GM12801 (cell line): ENCODE data around the gene DOC2B.

Source experiments
- CTCF ChIP-seq: IDR thresholded peaks from one replicate; pipeline ENCODE4 v1.5.1; 2011; ENCODE audit warnings: control low read depth; ENCODE audit not compliant: insufficient read length; ENCODE audit errors: extremely low read depth

Gene DOC2B

DNA sequence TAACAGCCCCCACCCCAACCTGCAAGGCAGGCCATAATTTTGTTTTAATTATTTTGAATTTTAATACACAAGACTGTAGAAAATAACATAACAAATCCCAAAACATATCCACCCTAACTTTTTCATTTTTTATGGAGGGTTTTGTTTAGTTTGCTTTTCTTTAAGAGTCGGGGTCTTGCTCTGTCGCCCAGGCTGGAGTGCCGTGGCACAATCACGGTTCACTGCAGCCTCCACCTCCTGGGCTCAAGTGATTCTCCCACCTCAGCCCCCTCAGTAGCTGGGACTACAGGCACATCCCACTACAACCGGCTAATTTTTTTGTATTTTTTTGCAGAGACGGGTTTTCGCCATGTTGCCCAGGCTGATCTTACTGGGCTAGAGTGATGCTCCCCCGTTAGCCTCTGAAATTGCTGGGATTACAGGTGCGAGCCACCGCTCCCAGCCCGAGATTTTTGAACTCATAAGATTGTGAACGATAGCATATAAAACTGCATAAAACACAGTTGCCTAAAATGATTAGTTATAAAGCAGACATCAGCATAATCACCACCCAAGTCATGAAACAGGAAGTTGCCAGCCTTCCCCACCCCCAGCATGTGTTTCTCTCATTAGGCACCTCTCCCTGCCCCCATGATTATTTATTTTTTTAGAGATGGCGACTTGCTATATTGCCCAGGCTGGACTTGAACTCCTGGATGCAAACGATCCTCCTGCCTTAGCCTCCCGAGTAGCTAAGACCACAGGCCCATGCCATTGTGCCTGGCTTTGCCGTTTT lies 13.6 kb upstream of the DOC2B start:
- no peak for TF ChIP-seq CTCF

GRCh38 chr17:193841-194806 lies 12.7 kb upstream of the DOC2B start:
- no peak for TF ChIP-seq CTCF

- no peak for TF ChIP-seq CTCF
Measured at GRCh38 chr17:193426-193810, 12.0 kb upstream of the DOC2B start.

- no peak for TF ChIP-seq CTCF
Measured at GRCh38 chr17:192666-193425, 11.4 kb upstream of the DOC2B start.

GRCh38 chr17:189444-189843 lies 8.0 kb upstream of the DOC2B start:
- no peak for TF ChIP-seq CTCF

DNA sequence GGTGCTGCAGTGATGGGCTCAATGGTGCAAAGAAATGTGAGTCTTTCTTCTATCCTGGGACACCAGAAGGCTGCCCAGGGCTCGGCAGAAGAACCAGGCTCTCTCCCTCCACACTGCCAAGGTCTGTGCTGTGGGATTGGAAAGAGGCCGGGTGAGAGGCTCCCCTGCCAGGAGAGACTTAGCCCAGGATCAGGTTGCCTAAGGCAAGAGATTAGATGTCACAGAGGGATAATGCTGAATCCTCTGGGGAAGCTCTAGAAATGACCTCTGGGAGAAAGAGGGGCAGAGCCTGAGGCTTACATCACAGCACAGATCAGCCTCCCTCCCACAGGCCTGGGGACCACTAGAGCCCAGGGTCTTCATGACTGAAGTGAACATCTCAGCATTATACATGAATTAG lies 5.7 kb upstream of the DOC2B start:
- no peak for TF ChIP-seq CTCF
